ENCODE data around the gene ARID3B. TPM values are rescaled to one million over a fixed set of nuclear protein-coding genes. Genes with fewer than 3 reads are reported as not detected.

ARID3B gene
- total and polyA plus RNA-seq, 2 experiments from 2014 or later: 69.8 to 70.5 TPM

DNA sequence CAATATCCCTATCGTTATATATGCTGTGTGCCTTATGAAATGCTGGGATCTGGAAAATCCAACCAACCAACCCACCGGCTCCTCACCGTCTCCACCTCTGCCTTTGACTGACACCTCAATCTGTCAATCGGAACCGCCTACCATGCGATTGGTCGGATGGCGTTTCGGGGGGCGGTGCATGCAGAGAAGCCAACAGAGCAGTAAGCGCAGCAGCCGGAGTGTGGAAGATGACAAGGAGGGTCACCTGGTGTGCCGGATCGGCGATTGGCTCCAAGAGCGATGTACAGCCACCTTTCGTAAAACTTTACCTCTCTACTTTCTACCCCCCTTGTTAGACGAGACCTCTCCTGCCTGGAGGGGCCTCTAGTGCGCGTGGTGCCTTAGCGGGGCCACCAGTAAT, 80.9 kb downstream of the ARID3B start:
- peaks cover 8% of the 10 kb centered on the region for H3K4me1 ChIP-seq (ENCODE audit: low read depth)
- no peaks in the 10 kb centered on the region for H3K9me3 ChIP-seq (ENCODE audit: low read depth)
- H3K4me3 ChIP-seq: no peak overlapping the region
- H3K27ac ChIP-seq: no peak overlapping the region
- TF ChIP-seq, protein P1, sequence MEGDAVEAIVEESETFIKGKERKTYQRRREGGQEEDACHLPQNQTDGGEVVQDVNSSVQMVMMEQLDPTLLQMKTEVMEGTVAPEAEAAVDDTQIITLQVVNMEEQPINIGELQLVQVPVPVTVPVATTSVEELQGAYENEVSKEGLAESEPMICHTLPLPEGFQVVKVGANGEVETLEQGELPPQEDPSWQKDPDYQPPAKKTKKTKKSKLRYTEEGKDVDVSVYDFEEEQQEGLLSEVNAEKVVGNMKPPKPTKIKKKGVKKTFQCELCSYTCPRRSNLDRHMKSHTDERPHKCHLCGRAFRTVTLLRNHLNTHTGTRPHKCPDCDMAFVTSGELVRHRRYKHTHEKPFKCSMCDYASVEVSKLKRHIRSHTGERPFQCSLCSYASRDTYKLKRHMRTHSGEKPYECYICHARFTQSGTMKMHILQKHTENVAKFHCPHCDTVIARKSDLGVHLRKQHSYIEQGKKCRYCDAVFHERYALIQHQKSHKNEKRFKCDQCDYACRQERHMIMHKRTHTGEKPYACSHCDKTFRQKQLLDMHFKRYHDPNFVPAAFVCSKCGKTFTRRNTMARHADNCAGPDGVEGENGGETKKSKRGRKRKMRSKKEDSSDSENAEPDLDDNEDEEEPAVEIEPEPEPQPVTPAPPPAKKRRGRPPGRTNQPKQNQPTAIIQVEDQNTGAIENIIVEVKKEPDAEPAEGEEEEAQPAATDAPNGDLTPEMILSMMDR (IDR thresholded peaks at IDR 0.05; ENCODE audit: low read depth, low read length): no peak
- DNase-seq (ENCODE audit: low read depth in 1 of 2, low spot score in 1 of 2): no peak
- peaks cover 74% of the 10 kb centered on the region for H3K36me3 ChIP-seq
- H3K27me3 ChIP-seq: no peaks in the 10 kb centered on the region

DNA sequence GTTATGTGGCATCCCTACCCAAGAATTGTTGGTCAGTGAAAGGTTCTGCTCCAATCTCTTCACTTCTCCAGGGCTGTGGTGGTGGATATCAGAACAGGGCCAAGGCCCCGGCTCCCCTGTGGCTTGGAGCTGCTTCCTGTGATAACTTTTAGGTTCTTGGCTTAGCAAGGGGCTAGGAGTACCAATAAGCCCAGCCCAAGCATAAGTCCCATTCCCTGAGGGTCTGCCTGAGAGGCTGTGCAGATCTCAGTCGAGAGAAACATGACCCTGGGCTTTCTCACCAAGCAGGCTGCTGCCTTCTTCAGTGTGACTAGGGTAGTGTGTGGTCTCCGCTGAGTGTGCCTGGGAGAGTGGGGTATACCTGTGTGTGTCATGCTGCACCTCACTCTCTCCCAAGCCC, 81.7 kb downstream of the ARID3B start:
- no peak for DNase-seq (ENCODE audit: low read depth in 1 of 2, low spot score in 1 of 2)
- no peak overlapping the region for H3K4me3 ChIP-seq
- H3K36me3 ChIP-seq: peaks cover 82% of the 10 kb centered on the region
- H3K27me3 ChIP-seq: no peaks in the 10 kb centered on the region
- no peaks in the 10 kb centered on the region for H3K9me3 ChIP-seq (ENCODE audit: low read depth)
- H3K4me1 ChIP-seq (ENCODE audit: low read depth): no peaks in the 10 kb centered on the region
- TF ChIP-seq, protein P1 (IDR thresholded peaks at IDR 0.05; ENCODE audit: low read depth, low read length): no peak
- no peak overlapping the region for H3K27ac ChIP-seq

DNA sequence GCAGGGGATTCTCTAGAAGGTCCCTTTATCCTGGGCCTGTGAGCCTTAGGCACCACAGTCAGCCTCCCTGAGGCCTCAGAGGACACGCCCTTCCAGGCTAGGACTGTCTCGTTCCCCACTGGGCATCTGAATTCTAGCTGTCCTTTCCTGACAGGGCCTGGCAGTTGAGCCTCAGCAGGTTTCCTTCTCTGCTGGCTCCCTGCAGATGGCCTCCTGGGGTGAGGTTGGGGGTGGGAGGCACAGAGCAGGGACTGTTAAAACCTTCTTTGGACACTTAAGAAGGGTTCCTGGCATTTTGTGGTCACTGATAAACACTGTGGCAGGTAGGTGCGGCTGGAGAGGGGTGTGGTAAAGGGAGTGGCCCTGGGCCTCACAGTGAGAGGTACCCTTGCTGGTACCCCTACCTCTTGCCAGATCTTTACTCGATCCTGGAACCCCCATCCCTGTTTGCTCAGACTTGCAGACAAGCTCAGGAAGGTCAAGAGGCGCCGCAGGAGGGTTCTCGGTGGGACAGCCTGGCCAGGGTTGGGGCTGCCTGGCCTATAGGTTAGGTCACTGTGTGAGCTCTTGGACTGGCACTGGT, 83.1 kb downstream of the ARID3B start:
- H3K4me1 ChIP-seq (ENCODE audit: low read depth): no peaks in the 10 kb centered on the region
- TF ChIP-seq, protein P1 (IDR thresholded peaks at IDR 0.05; ENCODE audit: low read depth, low read length): no peak
- H3K27me3 ChIP-seq: no peaks in the 10 kb centered on the region
- no peak overlapping the region for H3K4me3 ChIP-seq
- DNase-seq (ENCODE audit: low read depth in 1 of 2, low spot score in 1 of 2): no peak
- H3K36me3 ChIP-seq: peaks cover 96% of the 10 kb centered on the region
- H3K27ac ChIP-seq: no peak overlapping the region
- H3K9me3 ChIP-seq (ENCODE audit: low read depth): no peaks in the 10 kb centered on the region

DNA sequence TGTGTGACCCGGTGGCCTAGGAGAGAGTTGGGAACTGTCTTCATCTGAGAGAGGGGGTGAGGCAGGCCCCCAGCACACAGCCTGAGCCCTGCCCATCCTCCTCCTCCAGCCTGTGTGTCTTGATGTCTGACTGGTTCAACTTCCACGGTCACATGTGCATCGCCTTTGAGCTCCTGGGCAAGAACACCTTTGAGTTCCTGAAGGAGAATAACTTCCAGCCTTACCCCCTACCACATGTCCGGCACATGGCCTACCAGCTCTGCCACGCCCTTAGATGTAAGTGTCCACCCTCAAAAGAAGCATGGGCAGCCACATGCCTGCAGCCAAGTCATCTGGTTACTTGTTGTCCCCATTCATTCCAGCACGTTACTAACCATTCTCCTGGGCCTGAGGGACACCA, 84.7 kb downstream of the ARID3B start:
- Histone ChIP-seq H3K36me3 (peaks cover 92% of the 10 kb centered on the region), H3K27ac (no peak overlapping the region)

DNA sequence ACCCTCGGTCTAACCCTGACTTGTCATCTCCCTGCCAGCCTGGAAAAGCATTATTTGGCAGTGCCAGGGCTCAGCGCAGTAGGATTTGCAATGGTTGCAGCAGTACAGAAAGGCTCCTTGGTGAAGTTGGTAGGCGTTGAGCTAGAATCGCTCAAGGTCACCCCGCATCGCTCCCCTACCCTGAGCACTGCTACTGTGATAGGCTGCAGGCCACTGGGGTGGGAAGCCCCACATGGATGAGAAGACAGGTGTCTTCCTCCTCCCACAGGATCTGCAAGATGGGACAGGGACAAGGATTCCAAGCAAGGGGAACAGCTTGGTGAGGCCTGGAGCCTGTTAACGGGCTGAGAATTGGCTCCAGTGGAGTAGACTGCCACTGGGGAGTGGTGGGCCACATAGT, 85.3 kb downstream of the ARID3B start:
- Histone ChIP-seq H3K27ac (no peak overlapping the region), H3K27me3 (no peaks in the 10 kb centered on the region), H3K36me3 (peaks cover 88% of the 10 kb centered on the region), H3K9me3 (ENCODE audit: low read depth) (no peaks in the 10 kb centered on the region), H3K4me3 (no peak overlapping the region), H3K4me1 (ENCODE audit: low read depth) (no peaks in the 10 kb centered on the region)
- DNase-seq (ENCODE audit: low read depth in 1 of 2, low spot score in 1 of 2): no peak
- TF ChIP-seq, protein P1 (IDR thresholded peaks at IDR 0.05; ENCODE audit: low read depth, low read length): no peak

More for the DNA sequence above, 84.7 kb downstream of the ARID3B start:
- TF ChIP-seq, protein P1 (IDR thresholded peaks at IDR 0.05; ENCODE audit: low read depth, low read length): no peak
- Histone ChIP-seq H3K27me3 (no peaks in the 10 kb centered on the region), H3K9me3 (ENCODE audit: low read depth) (no peaks in the 10 kb centered on the region), H3K4me3 (no peak overlapping the region), H3K4me1 (ENCODE audit: low read depth) (no peaks in the 10 kb centered on the region)
- no peak for DNase-seq (ENCODE audit: low read depth in 1 of 2, low spot score in 1 of 2)
